ENCODE results near the gene SDHAF4.
"Not testable (repeated sequence)": the region's sequence is repeated elsewhere in the genome, so short reads cannot be mapped to it uniquely, and the experiment has no call there.

The SDHAF4 gene

GRCh38 chr6:70592391-70593117 lies 25.8 kb downstream of the SDHAF4 start:
- Histone ChIP-seq H3K4me3 (ENCODE audit: low read depth in 1 of 2, low read length in 2 of 2) (no peak overlapping the region), H3K4me1 (ENCODE audit: control insufficient read depth in 1 of 2, insufficient read depth in 2 of 2, low read length in 2 of 2) (peaks cover 0 to 11% of the 10 kb centered on the region in 2 donors), H3K27me3 (ENCODE audit: low read depth, low read length) (no peaks in the 10 kb centered on the region), H3K27ac (ENCODE audit: low read length) (no peak overlapping the region), H3K9me3 (ENCODE audit: control insufficient read depth in 1 of 2, low read length in 2 of 2) (no peaks in the 10 kb centered on the region), H3K36me3 (ENCODE audit: control insufficient read depth in 1 of 2, insufficient read depth in 2 of 2, low read length in 2 of 2) (peaks cover 4 to 13% of the 10 kb centered on the region in 2 donors)

- no peaks in the 10 kb centered on the region for H3K9me3 ChIP-seq (ENCODE audit: control insufficient read depth in 1 of 2, low read length in 2 of 2)
- H3K27ac ChIP-seq (ENCODE audit: low read length), result no peak overlapping the region
- H3K4me3 ChIP-seq (ENCODE audit: low read depth in 1 of 2, low read length in 2 of 2), result no peak overlapping the region
- peaks cover 0 to 11% of the 10 kb centered on the region in 2 donors for H3K4me1 ChIP-seq (ENCODE audit: control insufficient read depth in 1 of 2, insufficient read depth in 2 of 2, low read length in 2 of 2)
- no peaks in the 10 kb centered on the region for H3K27me3 ChIP-seq (ENCODE audit: low read depth, low read length)
- peaks cover 4 to 13% of the 10 kb centered on the region in 2 donors for H3K36me3 ChIP-seq (ENCODE audit: control insufficient read depth in 1 of 2, insufficient read depth in 2 of 2, low read length in 2 of 2)
Observed at GRCh38 chr6:70593118-70593486, 26.4 kb downstream of the SDHAF4 start.

GRCh38 chr6:70599187-70599586 lies 32.5 kb downstream of the SDHAF4 start:
- Histone ChIP-seq H3K27me3 (ENCODE audit: low read depth, low read length) (no peaks in the 10 kb centered on the region), H3K27ac (ENCODE audit: low read length) (no peak overlapping the region), H3K4me1 (ENCODE audit: control insufficient read depth in 1 of 2, insufficient read depth in 2 of 2, low read length in 2 of 2) (no peaks in the 10 kb centered on the region), H3K36me3 (ENCODE audit: control insufficient read depth in 1 of 2, insufficient read depth in 2 of 2, low read length in 2 of 2) (no peaks in the 10 kb centered on the region), H3K9me3 (ENCODE audit: control insufficient read depth in 1 of 2, low read length in 2 of 2) (no peaks in the 10 kb centered on the region), H3K4me3 (ENCODE audit: low read depth in 1 of 2, low read length in 2 of 2) (no peak overlapping the region)

DNA sequence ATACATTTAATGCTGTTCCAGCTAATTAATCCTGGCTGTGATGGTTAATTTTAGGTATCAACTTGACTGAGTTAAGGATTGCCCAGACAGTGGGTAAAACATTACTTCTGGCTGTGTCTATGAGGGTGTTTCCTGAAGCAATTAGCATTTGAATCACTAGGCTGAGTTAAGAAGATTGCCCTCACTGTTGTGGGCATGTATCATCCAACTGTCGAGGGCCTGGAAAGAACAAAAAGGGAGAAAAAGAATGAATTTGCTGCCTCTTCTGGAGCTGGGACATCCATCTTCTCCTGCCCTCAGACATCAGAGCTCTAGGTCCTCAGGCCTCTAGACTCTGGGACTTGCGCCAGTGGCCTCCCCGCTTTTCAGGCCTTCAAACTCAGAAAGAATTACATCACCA lies 34.3 kb downstream of the SDHAF4 start:
- Histone ChIP-seq H3K27ac (ENCODE audit: low read length) (no peak overlapping the region), H3K36me3 (ENCODE audit: control insufficient read depth in 1 of 2, insufficient read depth in 2 of 2, low read length in 2 of 2) (no peaks in the 10 kb centered on the region), H3K4me3 (ENCODE audit: low read depth in 1 of 2, low read length in 2 of 2) (no peak overlapping the region), H3K4me1 (ENCODE audit: control insufficient read depth in 1 of 2, insufficient read depth in 2 of 2, low read length in 2 of 2) (no peaks in the 10 kb centered on the region), H3K9me3 (ENCODE audit: control insufficient read depth in 1 of 2, low read length in 2 of 2) (no peaks in the 10 kb centered on the region), H3K27me3 (ENCODE audit: low read depth, low read length) (no peaks in the 10 kb centered on the region)

GRCh38 chr6:70604254-70604653 lies 37.5 kb downstream of the SDHAF4 start:
- Histone ChIP-seq H3K4me3 (ENCODE audit: low read depth in 1 of 2, low read length in 2 of 2) (no peak overlapping the region), H3K27ac (ENCODE audit: low read length) (no peak overlapping the region), H3K4me1 (ENCODE audit: control insufficient read depth in 1 of 2, insufficient read depth in 2 of 2, low read length in 2 of 2) (no peaks in the 10 kb centered on the region), H3K9me3 (ENCODE audit: control insufficient read depth in 1 of 2, low read length in 2 of 2) (no peaks in the 10 kb centered on the region), H3K36me3 (ENCODE audit: control insufficient read depth in 1 of 2, insufficient read depth in 2 of 2, low read length in 2 of 2) (no peaks in the 10 kb centered on the region), H3K27me3 (ENCODE audit: low read depth, low read length) (no peaks in the 10 kb centered on the region)

DNA sequence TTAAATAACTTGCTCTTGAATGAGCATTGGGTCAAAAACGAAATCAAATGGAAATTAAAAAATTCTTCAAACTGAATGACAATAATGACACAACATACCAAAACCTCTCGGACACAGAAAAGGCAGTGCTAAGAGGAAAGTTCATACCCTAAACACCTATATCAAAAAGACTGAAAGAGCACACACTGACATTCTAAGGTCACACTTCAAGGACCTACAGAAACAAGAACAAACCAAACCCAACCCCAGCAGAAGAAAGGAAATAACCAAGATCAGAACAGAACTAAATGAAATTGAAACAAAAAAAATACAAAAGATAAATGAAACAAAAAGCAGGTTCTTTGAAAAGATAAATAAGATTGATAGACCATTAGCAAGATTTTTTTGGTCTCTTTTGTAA lies 40.6 kb downstream of the SDHAF4 start:
- H3K9me3 ChIP-seq (ENCODE audit: control insufficient read depth in 1 of 2, low read length in 2 of 2); H3K4me3 ChIP-seq (ENCODE audit: low read depth in 1 of 2, low read length in 2 of 2); H3K27ac ChIP-seq (ENCODE audit: low read length); H3K4me1 ChIP-seq (ENCODE audit: control insufficient read depth in 1 of 2, insufficient read depth in 2 of 2, low read length in 2 of 2); H3K36me3 ChIP-seq (ENCODE audit: control insufficient read depth in 1 of 2, insufficient read depth in 2 of 2, low read length in 2 of 2); H3K27me3 ChIP-seq (ENCODE audit: low read depth, low read length): not testable (repeated sequence)

DNA sequence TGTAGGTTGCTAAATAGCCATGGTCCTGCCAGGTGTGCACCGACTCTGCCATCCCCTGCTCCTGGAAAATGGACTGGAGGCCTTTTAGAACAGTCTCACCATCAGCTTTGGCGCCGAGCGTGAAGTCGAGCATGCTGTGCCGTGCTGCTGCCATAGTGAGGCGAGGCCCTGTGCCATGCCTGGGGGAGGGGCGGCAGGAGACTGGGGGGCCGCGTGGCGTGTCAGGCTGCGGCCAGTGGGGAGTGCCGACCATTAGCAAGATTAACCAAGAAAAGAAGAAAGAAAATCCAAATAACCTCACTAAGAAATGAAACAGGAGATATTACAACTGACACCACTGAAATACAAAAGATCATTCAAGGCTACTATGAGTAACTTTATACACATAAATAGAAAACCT lies 42.5 kb downstream of the SDHAF4 start:
- H3K9me3 ChIP-seq (ENCODE audit: control insufficient read depth in 1 of 2, low read length in 2 of 2); H3K27ac ChIP-seq (ENCODE audit: low read length); H3K27me3 ChIP-seq (ENCODE audit: low read depth, low read length); H3K4me1 ChIP-seq (ENCODE audit: control insufficient read depth in 1 of 2, insufficient read depth in 2 of 2, low read length in 2 of 2); H3K36me3 ChIP-seq (ENCODE audit: control insufficient read depth in 1 of 2, insufficient read depth in 2 of 2, low read length in 2 of 2); H3K4me3 ChIP-seq (ENCODE audit: low read depth in 1 of 2, low read length in 2 of 2): not testable (repeated sequence)

- H3K27ac ChIP-seq (ENCODE audit: low read length), result no peak overlapping the region
- no peak overlapping the region for H3K4me3 ChIP-seq (ENCODE audit: low read depth in 1 of 2, low read length in 2 of 2)
- no peaks in the 10 kb centered on the region for H3K36me3 ChIP-seq (ENCODE audit: control insufficient read depth in 1 of 2, insufficient read depth in 2 of 2, low read length in 2 of 2)
- no peaks in the 10 kb centered on the region for H3K9me3 ChIP-seq (ENCODE audit: control insufficient read depth in 1 of 2, low read length in 2 of 2)
- no peaks in the 10 kb centered on the region for H3K27me3 ChIP-seq (ENCODE audit: low read depth, low read length)
- no peaks in the 10 kb centered on the region for H3K4me1 ChIP-seq (ENCODE audit: control insufficient read depth in 1 of 2, insufficient read depth in 2 of 2, low read length in 2 of 2)
Observed at GRCh38 chr6:70616728-70617260, 50.1 kb downstream of the SDHAF4 start.

GRCh38 chr6:70620746-70621145 lies 54.0 kb downstream of the SDHAF4 start:
- Histone ChIP-seq H3K27ac (ENCODE audit: low read length) (no peak overlapping the region), H3K4me3 (ENCODE audit: low read depth in 1 of 2, low read length in 2 of 2) (no peak overlapping the region), H3K27me3 (ENCODE audit: low read depth, low read length) (no peaks in the 10 kb centered on the region), H3K36me3 (ENCODE audit: control insufficient read depth in 1 of 2, insufficient read depth in 2 of 2, low read length in 2 of 2) (no peaks in the 10 kb centered on the region), H3K9me3 (ENCODE audit: control insufficient read depth in 1 of 2, low read length in 2 of 2) (no peaks in the 10 kb centered on the region), H3K4me1 (ENCODE audit: control insufficient read depth in 1 of 2, insufficient read depth in 2 of 2, low read length in 2 of 2) (no peaks in the 10 kb centered on the region)

- no peaks in the 10 kb centered on the region for H3K36me3 ChIP-seq (ENCODE audit: control insufficient read depth in 1 of 2, insufficient read depth in 2 of 2, low read length in 2 of 2)
- H3K9me3 ChIP-seq (ENCODE audit: control insufficient read depth in 1 of 2, low read length in 2 of 2), result no peaks in the 10 kb centered on the region
- H3K27me3 ChIP-seq (ENCODE audit: low read depth, low read length), result no peaks in the 10 kb centered on the region
- H3K27ac ChIP-seq (ENCODE audit: low read length), result no peak overlapping the region
- no peaks in the 10 kb centered on the region for H3K4me1 ChIP-seq (ENCODE audit: control insufficient read depth in 1 of 2, insufficient read depth in 2 of 2, low read length in 2 of 2)
- H3K4me3 ChIP-seq (ENCODE audit: low read depth in 1 of 2, low read length in 2 of 2), result no peak overlapping the region
Observed at GRCh38 chr6:70622461-70622860, 55.7 kb downstream of the SDHAF4 start.

DNA sequence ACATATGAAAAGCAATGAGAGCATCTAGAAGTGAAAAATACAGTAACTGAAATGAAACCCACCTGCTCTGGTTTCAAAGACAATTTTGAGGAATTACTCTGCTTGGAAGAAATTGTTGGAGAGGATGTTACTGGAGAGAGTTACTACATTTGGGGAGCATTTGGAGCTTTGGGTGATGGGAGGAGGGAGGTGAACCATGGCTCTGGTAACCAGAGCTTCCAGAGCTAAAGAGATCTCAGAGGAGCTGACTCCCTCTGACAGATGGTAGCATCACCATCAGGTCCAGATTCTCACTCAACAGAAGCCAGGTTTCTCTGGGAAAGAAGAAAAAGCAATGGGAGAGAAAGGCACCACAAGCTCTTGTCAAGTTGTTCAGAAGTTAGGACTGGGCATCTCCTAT lies 58.7 kb downstream of the SDHAF4 start:
- no peaks in the 10 kb centered on the region for H3K36me3 ChIP-seq (ENCODE audit: control insufficient read depth in 1 of 2, insufficient read depth in 2 of 2, low read length in 2 of 2)

More for the DNA sequence above, 58.7 kb downstream of the SDHAF4 start:
- Histone ChIP-seq H3K27me3 (ENCODE audit: low read depth, low read length) (no peaks in the 10 kb centered on the region), H3K4me3 (ENCODE audit: low read depth in 1 of 2, low read length in 2 of 2) (no peak overlapping the region), H3K4me1 (ENCODE audit: control insufficient read depth in 1 of 2, insufficient read depth in 2 of 2, low read length in 2 of 2) (no peaks in the 10 kb centered on the region), H3K9me3 (ENCODE audit: control insufficient read depth in 1 of 2, low read length in 2 of 2) (no peaks in the 10 kb centered on the region), H3K27ac (ENCODE audit: low read length) (no peak overlapping the region)
